Left cardiac atrium (tissue), 4 donors: Measurements from ENCODE around the gene GNA14. TPM values are rescaled to one million over a fixed set of nuclear protein-coding genes. Genes with fewer than 3 reads are reported as not detected.
"Not testable (repeated sequence)": the region's sequence is repeated elsewhere in the genome, so short reads cannot be mapped to it uniquely, and the experiment has no call there.

Experiments used
- ATAC-seq, 2 donors: fragments of 200-7000 bp; cut with Tn5 transposase; one replicate each; pipeline ENCODE4 v1.9.1; 2020; ENCODE audit warnings: mild to moderate bottlenecking in 2 of 2, moderate library complexity in 2 of 2
- DNase-seq: peaks from one replicate; pipeline ENCODE4 v3.0.0-alpha.2; 2020
- intact Hi-C, 2 donors: fragments of 100-400 bp; cut with DNase I; formaldehyde crosslinking; loops; one replicate each; pipeline versions ENCODE4 v1.14.1 to v1.15.1; 2022 to 2023
- total RNA-seq, 2 donors: library from RNA; stranded (reverse); fragmentation: NEBNext Ultra II Directional; extraction: Animal tissue kit (Norgen Biotek cat#: 25700); gene quantifications; one replicate each; pipeline ENCODE4 v1.2.1, GENCODE V29; 2021
- donor health status: DM: no; HTN: yes; CAD: no.
- donor health status: DM: no; HTN: yes; CAD: no; lungs with severe emphysema.
- donor health status: DM: yes; HTN: yes; CAD: no.
- donor health status: Dilated cardiomyopathy.

The GNA14 gene
- total RNA-seq, 2 donors from 2014 or later, result 4.2 to 5.5 TPM

- intact Hi-C loops, result loop anchor here in 1 of 2 donors (10.0 kb wide), 1 partner anchor 194 kb away; no protein-coding TSS in a partner anchor
- no peak for ATAC-seq
- DNase-seq, result no peak
Observed at GRCh38 chr9:77649109-77649812, 1.1 kb upstream of the GNA14 start.

- DNase-seq, result peak; percentile 57
Observed at GRCh38 chr9:77647267-77648233, 572 bp downstream of the GNA14 start.

GRCh38 chr9:77643871-77644270 lies 4.3 kb downstream of the GNA14 start:
- intact Hi-C loops, result loop anchor here in 1 of 2 donors (10.0 kb wide), 1 partner anchor 189 kb away; no protein-coding TSS in a partner anchor
- ATAC-seq (no peak), DNase-seq (no peak)

More at GRCh38 chr9:77647267-77648233, 572 bp downstream of the GNA14 start:
- intact Hi-C loops, result loop anchor here in 1 of 2 donors (10.0 kb wide), 1 partner anchor 193 kb away; no protein-coding TSS in a partner anchor
- ATAC-seq, result peak; percentile 49 to 58

GRCh38 chr9:77640741-77641580 lies 7.2 kb downstream of the GNA14 start:
- intact Hi-C loops, result loop anchor here in 1 of 2 donors (10.0 kb wide), 1 partner anchor 186 kb away; no protein-coding TSS in a partner anchor
- ATAC-seq, result no peak
- no peak for DNase-seq

- ATAC-seq (no peak), DNase-seq (no peak)
- intact Hi-C loops, result no loop called here
Observed at GRCh38 chr9:77632652-77633051, 15.5 kb downstream of the GNA14 start.

GRCh38 chr9:77628864-77629263 lies 19.3 kb downstream of the GNA14 start:
- intact Hi-C loops, ATAC-seq, DNase-seq: not testable (repeated sequence)

GRCh38 chr9:77616191-77616590 lies 31.9 kb downstream of the GNA14 start:
- ATAC-seq, result no peak
- no peak for DNase-seq
- intact Hi-C loops, result no loop called here

- DNase-seq, result no peak
- no peak for ATAC-seq
- intact Hi-C loops, result no loop called here
Observed at GRCh38 chr9:77614645-77615044, 33.5 kb downstream of the GNA14 start.

GRCh38 chr9:77606526-77606925 lies 41.6 kb downstream of the GNA14 start:
- intact Hi-C loops, result no loop called here
- DNase-seq (no peak), ATAC-seq (no peak)

- intact Hi-C loops, result no loop called here
- DNase-seq (no peak), ATAC-seq (no peak)
Observed at GRCh38 chr9:77605449-77606220, 42.5 kb downstream of the GNA14 start.

GRCh38 chr9:77604316-77604715 lies 43.8 kb downstream of the GNA14 start:
- ATAC-seq (no peak), DNase-seq (no peak)
- intact Hi-C loops, result no loop called here

- intact Hi-C loops, result no loop called here
- DNase-seq, result no peak
- no peak for ATAC-seq
Observed at GRCh38 chr9:77602852-77603251, 45.3 kb downstream of the GNA14 start.

- no peak for DNase-seq
- intact Hi-C loops, result no loop called here
- no peak for ATAC-seq
Observed at GRCh38 chr9:77601476-77602099, 46.5 kb downstream of the GNA14 start.

GRCh38 chr9:77600810-77601209 lies 47.3 kb downstream of the GNA14 start:
- no peak for DNase-seq
- intact Hi-C loops, result no loop called here
- ATAC-seq, result no peak

- DNase-seq, result no peak
- ATAC-seq, result no peak
- intact Hi-C loops, result no loop called here
Observed at GRCh38 chr9:77599492-77599891, 48.6 kb downstream of the GNA14 start.

GRCh38 chr9:77598991-77599390 lies 49.1 kb downstream of the GNA14 start:
- intact Hi-C loops, result no loop called here
- DNase-seq (no peak), ATAC-seq (peak in 1 of 2 donors; percentile 30)

- intact Hi-C loops, result no loop called here
- DNase-seq (no peak), ATAC-seq (peak; percentile 78 to 80)
Observed at GRCh38 chr9:77598524-77598923, 49.6 kb downstream of the GNA14 start.

- ATAC-seq, result peak in 1 of 2 donors; percentile 23
- intact Hi-C loops, result no loop called here
- DNase-seq, result no peak
Observed at GRCh38 chr9:77597057-77597456, 51.1 kb downstream of the GNA14 start.
